HG02852 (cell line): ENCODE data around the gene BHLHE23.

ENCODE experiments used
- ATAC-seq: cut with Tn5 transposase; IDR thresholded peaks from one replicate; pipeline ENCODE4 v1.9.1; 2021; ENCODE audit warnings: mild to moderate bottlenecking, moderate library complexity; ENCODE audit not compliant: unreplicated experiment

The BHLHE23 gene

DNA sequence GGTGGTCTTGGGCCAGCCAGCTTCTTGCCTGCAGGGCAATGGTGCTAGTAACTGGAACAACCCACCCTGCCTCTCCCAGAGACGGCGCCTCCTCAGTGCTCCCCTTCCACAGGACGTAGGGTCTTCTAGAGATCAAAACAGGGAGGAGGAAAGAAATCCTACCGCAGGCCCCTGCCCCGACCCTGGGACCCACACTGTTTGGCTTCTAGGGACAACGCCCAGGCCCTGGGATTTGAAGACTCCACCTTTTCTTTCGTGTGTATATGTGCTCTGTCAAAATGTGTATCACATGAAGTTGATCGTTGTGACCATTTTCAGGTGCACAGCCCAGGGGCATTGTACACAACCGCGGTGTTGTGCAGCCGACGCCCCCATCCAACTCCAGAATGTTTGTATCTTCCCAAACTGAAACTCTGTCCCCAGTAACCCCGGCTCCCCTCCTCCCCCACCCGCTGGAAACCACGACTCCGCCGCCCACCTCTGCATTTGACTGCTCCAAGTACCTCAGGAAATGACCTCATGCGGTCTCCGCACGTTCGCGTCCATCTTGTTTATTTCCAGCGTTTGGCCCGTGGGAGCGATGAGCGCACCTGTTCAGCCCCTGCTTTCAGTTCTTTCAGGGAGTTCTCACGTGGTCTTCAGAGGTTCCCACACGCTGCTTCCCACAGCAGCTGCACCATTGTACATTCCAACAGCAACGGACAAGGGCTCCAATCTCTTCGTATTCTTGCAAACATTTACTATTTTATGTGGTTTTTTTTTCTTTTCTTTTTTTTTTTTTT lies 3.4 kb upstream of the BHLHE23 start:
- peak; percentile 59 for ATAC-seq

DNA sequence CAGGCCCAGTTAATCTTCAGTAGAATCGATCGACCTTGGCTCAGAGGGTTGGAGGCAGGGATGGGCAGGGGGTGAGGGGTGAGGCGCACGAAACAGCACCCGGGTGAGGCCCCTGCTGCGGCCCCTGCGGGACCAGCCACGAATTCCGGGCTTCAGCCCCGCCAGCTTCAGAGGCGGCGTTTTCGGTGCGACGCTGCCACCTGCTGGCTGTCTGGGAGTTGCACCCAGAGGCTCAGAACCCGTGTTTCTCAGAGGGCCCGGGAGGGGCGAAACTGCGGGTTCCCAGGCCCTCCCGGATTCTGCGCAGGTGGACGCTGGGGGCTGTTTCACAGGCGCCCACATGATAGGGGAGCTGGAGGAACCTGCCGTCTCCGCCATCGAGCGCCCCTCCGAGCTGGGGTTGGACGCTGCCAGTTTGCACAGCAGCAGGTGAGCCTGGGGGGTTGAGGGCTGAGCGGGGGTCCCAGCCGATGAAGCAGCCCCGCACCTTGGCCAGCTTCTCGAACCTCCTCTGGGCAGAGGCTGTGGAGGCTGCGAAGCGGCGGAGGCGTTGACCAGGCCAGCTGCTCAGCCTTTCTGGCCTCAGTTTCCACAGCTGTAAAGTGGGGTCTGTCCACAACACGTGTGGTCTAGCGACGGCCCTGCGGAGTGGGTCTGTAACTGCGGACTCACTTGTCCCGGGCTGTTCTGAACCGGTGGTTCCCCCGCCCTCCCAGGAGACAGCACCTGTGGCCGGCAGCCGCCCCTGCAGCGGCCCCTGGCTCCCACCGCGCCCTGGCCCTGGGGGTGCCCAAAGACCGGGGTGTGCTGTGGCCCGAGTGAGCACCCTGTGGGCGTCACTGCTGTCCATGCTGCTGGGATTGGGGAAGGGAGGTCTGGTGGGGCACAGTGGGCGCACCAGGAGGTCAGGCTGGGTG lies 2.5 kb upstream of the BHLHE23 start:
- peak; percentile 38 for ATAC-seq

- ATAC-seq = no peak
Observed at GRCh38 chr20:63008541-63009044, 1.8 kb upstream of the BHLHE23 start.

- ATAC-seq = no peak
Observed at GRCh38 chr20:63007646-63008488, 1.1 kb upstream of the BHLHE23 start.

- no peak for ATAC-seq
Observed at GRCh38 chr20:63007360-63007645, 539 bp upstream of the BHLHE23 start.

GRCh38 chr20:63005862-63006539 lies 763 bp downstream of the BHLHE23 start:
- no peak for ATAC-seq

DNA sequence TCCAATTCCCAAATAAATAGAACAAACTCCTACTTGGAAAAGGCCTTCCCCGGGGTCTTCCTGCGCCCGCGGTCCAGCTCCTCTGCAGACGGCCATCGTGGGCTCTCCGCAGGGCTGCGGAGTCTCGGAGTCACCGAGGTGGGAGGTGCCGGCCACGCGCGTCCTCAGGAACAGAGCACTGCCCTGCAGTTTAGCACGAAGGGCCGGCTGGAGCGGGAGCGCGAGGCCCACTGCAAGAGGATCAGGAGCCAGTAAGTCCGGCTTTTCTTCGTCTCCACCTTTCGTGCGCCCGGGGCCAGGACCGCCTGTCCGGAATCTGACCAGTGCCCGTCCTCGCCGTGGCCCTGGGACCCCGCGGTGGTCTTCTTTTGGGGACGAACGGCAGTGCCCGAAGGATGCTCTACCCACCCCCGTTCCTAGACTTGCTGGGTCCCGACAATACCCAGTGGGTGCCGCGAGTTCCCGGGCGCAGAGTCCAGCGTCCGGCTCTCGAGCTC lies 1.4 kb downstream of the BHLHE23 start:
- ATAC-seq = no peak

DNA sequence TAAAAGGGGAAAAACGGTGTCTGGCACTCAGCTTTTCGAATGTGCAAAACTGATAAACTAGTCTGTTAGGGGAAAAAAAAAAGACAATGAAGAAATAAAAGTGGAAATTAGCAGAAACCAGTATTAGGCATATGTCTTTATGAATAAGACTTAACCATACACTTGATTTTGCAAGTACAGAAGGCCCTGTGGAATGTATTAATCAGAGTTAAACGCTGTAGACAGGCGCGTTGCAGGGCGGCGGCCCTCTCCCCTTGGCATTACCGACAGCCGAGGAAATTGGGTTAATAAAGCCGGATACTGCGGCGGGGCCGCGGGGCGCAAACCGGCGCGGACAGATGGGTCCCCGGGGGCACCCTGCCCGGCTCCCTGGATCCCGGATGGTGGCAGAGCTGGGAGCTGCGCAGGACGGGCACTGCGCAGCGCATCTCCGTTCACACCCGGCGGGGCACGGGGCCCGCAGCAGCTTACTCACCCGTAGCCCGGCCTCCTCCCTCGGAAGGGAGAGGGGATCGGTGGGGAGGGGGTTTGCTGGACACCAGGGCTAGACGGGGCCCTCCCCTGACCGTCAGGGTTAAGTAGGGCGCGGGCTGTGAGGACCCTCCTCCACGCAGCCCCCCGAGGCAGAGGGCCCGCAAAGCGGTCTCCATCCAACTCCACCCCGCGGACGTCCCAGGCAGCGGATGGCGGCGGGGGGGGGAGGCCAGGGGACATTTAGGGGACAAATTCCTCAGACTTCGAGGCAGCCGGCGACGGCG lies 2.0 kb downstream of the BHLHE23 start:
- ATAC-seq = no peak

GRCh38 chr20:63003546-63003945 lies 3.2 kb downstream of the BHLHE23 start:
- no peak for ATAC-seq

GRCh38 chr20:63002511-63002910 lies 4.3 kb downstream of the BHLHE23 start:
- no peak for ATAC-seq

DNA sequence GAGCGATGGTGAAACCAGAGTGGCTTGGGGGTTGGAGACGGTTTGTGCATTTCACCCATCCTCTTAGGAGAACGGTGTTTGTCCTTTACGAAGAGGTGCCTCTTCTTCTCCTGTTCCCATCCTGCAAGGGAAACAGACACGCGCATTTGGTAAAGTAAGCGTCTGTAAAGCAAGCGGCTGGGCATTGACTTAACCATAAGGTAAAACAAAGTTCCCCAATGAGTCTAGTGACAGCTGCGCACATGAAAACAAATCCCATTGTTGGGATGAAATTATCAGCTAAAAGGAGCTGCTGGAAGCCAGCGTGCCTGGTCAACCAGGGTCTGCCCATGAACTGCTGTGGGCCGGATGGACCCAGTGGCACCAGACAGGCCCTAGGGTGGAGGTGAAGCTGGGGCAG lies 5.8 kb downstream of the BHLHE23 start:
- no peak for ATAC-seq

DNA sequence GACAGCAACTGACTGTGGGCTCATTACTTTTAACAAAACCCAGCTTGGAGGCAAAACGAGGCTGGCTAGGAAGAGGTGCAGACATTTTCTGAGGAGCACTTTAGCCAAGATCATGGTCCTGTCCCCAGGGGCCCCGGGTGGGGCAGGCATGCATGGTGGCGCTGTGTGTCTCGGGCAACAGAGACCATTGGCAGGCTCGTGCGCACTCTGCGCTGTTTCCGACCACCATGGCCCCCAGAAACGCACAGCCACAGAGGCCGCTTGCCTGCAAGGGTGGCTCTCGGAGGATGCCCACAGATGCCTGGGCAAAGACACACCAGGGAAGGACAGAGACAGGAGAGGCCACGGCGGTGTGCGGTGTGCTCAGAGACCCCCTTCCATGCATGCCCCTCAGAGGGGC lies 6.7 kb downstream of the BHLHE23 start:
- ATAC-seq = no peak

- ATAC-seq = no peak
Observed at GRCh38 chr20:62999580-62999979, 7.2 kb downstream of the BHLHE23 start.

DNA sequence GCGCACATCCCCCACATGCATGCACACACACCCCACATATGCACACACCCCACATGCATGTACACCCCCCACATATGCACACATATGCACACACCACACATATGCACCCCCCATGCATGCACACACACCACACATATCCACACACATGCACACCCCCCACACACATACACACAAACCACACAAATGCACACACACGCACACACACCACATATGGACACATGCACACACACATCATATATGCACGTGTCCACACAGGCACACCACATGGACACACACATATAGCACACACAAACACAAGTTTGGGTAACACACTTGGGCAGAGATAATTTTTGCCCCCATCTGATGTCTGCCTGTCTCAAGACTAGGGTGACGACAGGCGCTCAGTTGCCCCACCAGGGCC lies 8.3 kb downstream of the BHLHE23 start:
- no peak for ATAC-seq

DNA sequence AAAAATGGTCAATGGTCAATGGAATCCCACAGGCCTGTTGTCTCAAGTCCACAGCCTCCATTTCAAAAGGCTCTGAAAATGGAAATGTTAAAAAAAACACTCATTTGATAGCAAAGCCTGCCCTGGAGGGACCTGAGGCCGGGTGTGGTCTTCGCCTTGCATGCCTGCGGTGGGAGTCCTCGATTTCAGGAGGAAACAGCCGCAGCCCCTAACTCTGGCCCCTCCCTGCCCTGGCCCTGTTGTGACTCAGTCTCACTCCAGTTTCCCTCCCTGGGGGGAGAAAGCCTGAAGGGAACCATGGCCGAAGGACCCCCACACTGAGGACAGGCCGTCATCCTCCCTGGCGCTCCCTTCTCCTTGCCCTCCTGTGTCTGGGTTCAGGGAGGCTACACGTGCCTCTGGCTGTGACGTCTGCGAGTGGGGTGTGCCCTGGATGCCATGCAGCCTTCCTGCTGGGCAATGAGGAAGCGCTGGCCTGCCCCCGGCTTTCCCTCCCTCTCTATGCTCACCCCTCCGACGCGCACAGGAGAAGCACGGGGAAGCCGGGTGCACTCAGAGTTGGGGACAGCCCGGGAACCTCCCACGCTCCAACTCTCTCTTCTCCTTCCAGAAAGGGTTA lies 9.2 kb downstream of the BHLHE23 start:
- ATAC-seq = no peak

GRCh38 chr20:62996596-62996982 lies 10.2 kb downstream of the BHLHE23 start:
- no peak for ATAC-seq

DNA sequence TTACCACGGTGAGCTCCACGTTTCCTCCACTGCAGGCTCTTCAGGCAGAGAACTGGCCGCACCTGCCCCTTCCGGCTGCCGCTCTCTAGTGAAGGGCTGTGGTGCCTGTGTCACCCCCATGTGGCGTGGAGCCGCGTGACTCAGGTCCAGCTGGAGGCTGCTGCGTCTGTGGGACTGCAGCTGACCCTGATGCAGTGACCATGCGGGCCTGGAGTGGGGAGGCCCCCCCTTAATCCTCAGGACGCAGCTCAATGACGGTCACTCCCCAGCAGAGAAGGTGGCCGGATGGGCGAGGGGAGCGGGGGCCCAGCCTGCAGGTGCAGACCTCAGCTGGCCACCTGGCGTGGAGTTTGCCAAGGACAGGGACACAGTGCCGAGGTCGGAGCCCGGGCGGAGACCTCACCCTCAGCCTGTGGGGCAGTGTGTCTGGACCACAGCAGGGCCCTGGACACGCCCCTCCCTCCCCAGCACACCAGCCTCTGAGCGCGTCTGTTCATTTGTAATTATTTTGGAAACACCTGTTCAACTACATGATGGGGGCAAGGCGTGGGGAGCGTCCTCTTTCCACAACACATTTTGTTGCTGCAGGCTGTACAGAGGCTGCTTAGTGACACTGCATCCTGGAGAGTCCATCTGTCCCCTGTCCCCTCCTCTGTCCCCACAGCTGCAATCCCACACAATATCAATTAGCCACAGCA lies 10.7 kb downstream of the BHLHE23 start:
- ATAC-seq = no peak

- ATAC-seq = no peak
Observed at GRCh38 chr20:62995481-62995880, 11.3 kb downstream of the BHLHE23 start.

DNA sequence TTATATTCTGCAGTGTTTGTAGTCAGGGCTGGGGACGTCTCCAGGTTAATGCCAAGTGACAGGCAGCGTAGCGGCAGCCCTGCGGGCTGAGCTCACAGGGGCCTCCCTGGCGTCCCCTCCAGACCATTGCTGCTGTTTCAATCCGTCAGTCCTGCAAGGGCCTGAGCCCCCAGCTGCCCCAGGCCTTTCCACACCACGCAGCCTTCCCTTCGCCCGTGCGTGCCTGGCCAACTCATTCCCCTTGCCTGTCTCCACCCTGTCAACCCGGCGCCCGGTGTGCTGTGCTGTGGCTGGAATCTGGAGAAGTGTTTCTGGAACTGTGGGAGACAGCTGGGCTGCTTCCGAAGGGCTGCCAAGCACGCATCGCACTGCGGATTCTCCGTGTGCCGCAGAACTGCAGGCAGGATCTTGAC lies 11.9 kb downstream of the BHLHE23 start:
- ATAC-seq = no peak
